A549 (cell line): ENCODE measurements around the gene GRM7. TPM values are rescaled to one million over a fixed set of nuclear protein-coding genes. Genes with fewer than 3 reads are reported as not detected.

Experiments used
- ATAC-seq, 2 experiments: fragments of 200-7000 bp in 1 of 2; fragments of >200 bp in 1 of 2; cut with Nextera tagmentation in 1 of 2; cut with Tn5 transposase in 1 of 2; 3 replicates each; pipeline versions ENCODE4 v1.8.0 to v1.9.1; 2018 to 2020; ENCODE audit warnings: mild to moderate bottlenecking in 1 of 2, moderate library complexity in 1 of 2
- CTCF ChIA-PET: fragments of 300-600 bp; sonication (Branson Sonifier 250); formaldehyde crosslinking; extraction: SDS; loops from one replicate; lab custom pipeline; 2021; ENCODE audit warnings: antibody characterized with exemption, inconsistent platforms; lab: Yijun Ruan, JAX
- POLR2A ChIA-PET: fragments of 350-600 bp; formaldehyde crosslinking; extraction: SDS; loops from one replicate; lab custom pipeline; 2021; ENCODE audit warnings: antibody characterized with exemption, inconsistent platforms; lab: Yijun Ruan, JAX
- DNase-seq, 2 experiments: peaks; one replicate each; pipeline versions ENCODE4 v3.0.0 to v3.0.0-alpha.2; 2011 to 2016; ENCODE audit warnings: low read depth in 1 of 2, low spot score in 1 of 2
- FAIRE-seq: peaks from 2 replicates; lab custom pipeline; 2011; peaks lifted over from hg19 to GRCh38; lab: Jason Lieb, UNC
- H3K27ac ChIP-seq, 2 experiments: fragments of >200 bp; sonication (Bioruptor Twin); formaldehyde crosslinking; 3 replicates each; pipeline ENCODE4 v1.5.1; 2016 to 2017
- H3K4me1 ChIP-seq: fragments of >200 bp; sonication (Bioruptor Twin); formaldehyde crosslinking; 3 replicates; pipeline ENCODE4 v1.6.1; 2016
- H3K4me2 ChIP-seq: fragments of >200 bp; sonication (Bioruptor Twin); formaldehyde crosslinking; 3 replicates; pipeline ENCODE4 v1.6.1; 2016
- H3K4me3 ChIP-seq: fragments of >200 bp; sonication (Bioruptor Twin); formaldehyde crosslinking; 3 replicates; pipeline ENCODE4 v1.5.1; 2016
- H3K9me3 ChIP-seq: fragments of >200 bp; sonication (Bioruptor Twin); formaldehyde crosslinking; 3 replicates; pipeline ENCODE4 v1.6.1; 2016
- FOXS1 ChIP-seq: fragments of 250-450 bp; sonication (Bioruptor Pico); IDR thresholded peaks from 2 replicates; pipeline ENCODE4 v1.5.0; 2020; ENCODE audit warnings: mild to moderate bottlenecking, moderate library complexity
- GATA3 ChIP-seq: IDR thresholded peaks from 2 replicates; pipeline ENCODE4 v1.6.1; 2012; ENCODE audit warnings: borderline replicate concordance
- HOXB5 ChIP-seq: fragments of 250-450 bp; sonication (Bioruptor Pico); IDR thresholded peaks from 2 replicates; pipeline ENCODE4 v1.5.0; 2020; ENCODE audit warnings: mild to moderate bottlenecking, moderate library complexity
- JUN ChIP-seq, 2 experiments: fragments of >200 bp; sonication (Bioruptor Twin); formaldehyde crosslinking; IDR thresholded peaks; 2 replicates in 1 of 2; 3 replicates in 1 of 2; pipeline ENCODE4 v1.6.1; 2016 to 2017
- MAFK ChIP-seq: fragments of 450-650 bp; IDR thresholded peaks from 2 replicates; pipeline ENCODE4 v1.6.1; 2014; ENCODE audit not compliant: partially characterized antibody
- MAZ ChIP-seq: fragments of 150-350 bp; IDR thresholded peaks from 2 replicates; pipeline ENCODE4 v1.6.1; 2014; ENCODE audit warnings: antibody characterized with exemption, low read depth, low read length, borderline replicate concordance
- NFE2L2 ChIP-seq: fragments of 150-350 bp; conservative IDR thresholded peaks from 2 replicates; pipeline ENCODE4 v1.6.1; 2014; ENCODE audit warnings: low read length
- NR3C1 ChIP-seq: fragments of >200 bp; sonication (Bioruptor Twin); formaldehyde crosslinking; IDR thresholded peaks from 3 replicates; pipeline ENCODE4 v1.6.1; 2017
- PHF8 ChIP-seq: fragments of 200-600 bp; sonication (generic); IDR thresholded peaks from 2 replicates; pipeline ENCODE4 v1.6.1; 2016; ENCODE audit warnings: low read depth, mild to moderate bottlenecking, antibody characterized with exemption, moderate library complexity, borderline replicate concordance
- POLR2A ChIP-seq: IDR thresholded peaks from 2 replicates; pipeline ENCODE4 v1.6.1; 2012; ENCODE audit warnings: mild to moderate bottlenecking, low read length
- RCOR1 ChIP-seq: fragments of 150-350 bp; IDR thresholded peaks from 2 replicates; pipeline ENCODE4 v1.6.1; 2014; ENCODE audit warnings: antibody characterized with exemption, low read length, low read depth
- RFX5 ChIP-seq: fragments of 450-650 bp; IDR thresholded peaks from 2 replicates; pipeline ENCODE4 v1.7.1; 2014; ENCODE audit warnings: antibody characterized with exemption, mild to moderate bottlenecking, moderate library complexity
- SMC3 ChIP-seq: fragments of >200 bp; sonication (Bioruptor Twin); formaldehyde crosslinking; IDR thresholded peaks from 3 replicates; pipeline ENCODE4 v1.6.1; 2018; ENCODE audit warnings: inconsistent platforms
- TP53 ChIP-seq: fragments of 250-450 bp; sonication (Bioruptor Pico); IDR thresholded peaks from 2 replicates; pipeline ENCODE4 v1.5.0; 2021; ENCODE audit warnings: mild to moderate bottlenecking, moderate library complexity
- WGBS: methylation state at CpG from one replicate; pipeline ENCODE4 v1.1.6; 2017; ENCODE audit errors: missing lambda C conversion rate; 5-methylcytosine and 5-hydroxymethylcytosine counted together
- polyA plus RNA-seq, 4 experiments: library from polyadenylated mRNA; depleted of rRNA in 3 of 4; stranded (reverse); fragments of >200 nt; fragmentation: RNase III in 1 of 4; extraction: RNeasy Plus Mini Kit Qiagen cat#74134 plus additional on column Dnase treatment in 1 of 4; gene quantifications; 2 replicates in 3 of 4; 3 replicates in 1 of 4; pipeline ENCODE4 v1.2.3, GENCODE V29; 2011 to 2017
- TF ChIP-seq, protein P1 (sequence below): fragments of 250-450 bp; sonication (Bioruptor Pico); IDR thresholded peaks from 2 replicates; pipeline ENCODE4 v1.5.0; 2020; ENCODE audit warnings: low read depth, mild to moderate bottlenecking, moderate library complexity
- TF ChIP-seq, protein P2 (sequence below): IDR thresholded peaks from 2 replicates; pipeline ENCODE4 v1.6.1; 2012
- TF ChIP-seq, protein P3 (sequence below): IDR thresholded peaks from 2 replicates; pipeline ENCODE4 v1.6.1; 2012; ENCODE audit warnings: low read depth, borderline replicate concordance
- TF ChIP-seq, protein P4 (sequence below): fragments of 150-350 bp; IDR thresholded peaks from 2 replicates; pipeline ENCODE4 v1.6.1; 2014; ENCODE audit warnings: low read depth, mild to moderate bottlenecking, low read length
- TF ChIP-seq, protein P5 (sequence below): fragments of >200 bp; sonication (Bioruptor Twin); formaldehyde crosslinking; IDR thresholded peaks from 2 replicates; pipeline ENCODE4 v1.6.1; 2016

Gene GRM7
- polyA plus RNA-seq, 2 of the 4 experiments (the other 2 are of a cell fraction), result not detected

DNA sequence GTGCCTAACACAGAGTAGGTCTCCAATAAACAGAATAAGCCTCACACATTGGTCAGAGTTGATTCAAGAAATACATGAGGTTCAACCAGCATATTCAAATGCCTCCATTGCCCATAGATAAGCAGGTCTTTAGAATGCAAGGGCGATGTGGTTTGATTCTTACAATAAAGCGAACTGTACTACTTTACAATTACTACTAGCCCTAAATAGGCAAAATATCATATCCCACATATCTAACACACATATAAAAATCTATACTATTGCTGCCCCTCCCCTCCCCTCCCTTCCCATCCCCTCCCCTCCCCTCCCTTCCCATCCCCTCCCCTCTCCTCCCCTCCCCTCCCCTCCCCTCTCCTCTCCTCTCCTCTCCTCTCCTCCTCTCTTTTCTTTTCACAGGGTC, 6.7 kb upstream of the GRM7 start:
- TF ChIP-seq FOXS1 (CRISPR knock-in tag), result no peak
- TF ChIP-seq PHF8, result no peak
- TF ChIP-seq GATA3, result no peak
- TF ChIP-seq, protein P1, sequence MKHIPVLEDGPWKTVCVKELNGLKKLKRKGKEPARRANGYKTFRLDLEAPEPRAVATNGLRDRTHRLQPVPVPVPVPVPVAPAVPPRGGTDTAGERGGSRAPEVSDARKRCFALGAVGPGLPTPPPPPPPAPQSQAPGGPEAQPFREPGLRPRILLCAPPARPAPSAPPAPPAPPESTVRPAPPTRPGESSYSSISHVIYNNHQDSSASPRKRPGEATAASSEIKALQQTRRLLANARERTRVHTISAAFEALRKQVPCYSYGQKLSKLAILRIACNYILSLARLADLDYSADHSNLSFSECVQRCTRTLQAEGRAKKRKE, result no peak
- no peak for TF ChIP-seq RCOR1
- no peak for TF ChIP-seq TP53 (CRISPR knock-in tag)
- no peak for TF ChIP-seq JUN (IDR thresholded peaks at IDR 0.05)
- TF ChIP-seq POLR2A, result no peak
- H3K9me3 ChIP-seq, result no peaks in the 10 kb centered on the region
- H3K4me2 ChIP-seq, result no peak overlapping the region
- WGBS, result 16% methylated on average over 2 of the region's 2 CpGs
- no peak for ATAC-seq
- no peak for DNase-seq
- H3K27ac ChIP-seq, result no peak overlapping the region
- no peak overlapping the region for H3K4me3 ChIP-seq
- CTCF ChIA-PET, result no interaction called here
- no peak for FAIRE-seq
- no peaks in the 10 kb centered on the region for H3K4me1 ChIP-seq
- POLR2A ChIA-PET, result no interaction called here

DNA sequence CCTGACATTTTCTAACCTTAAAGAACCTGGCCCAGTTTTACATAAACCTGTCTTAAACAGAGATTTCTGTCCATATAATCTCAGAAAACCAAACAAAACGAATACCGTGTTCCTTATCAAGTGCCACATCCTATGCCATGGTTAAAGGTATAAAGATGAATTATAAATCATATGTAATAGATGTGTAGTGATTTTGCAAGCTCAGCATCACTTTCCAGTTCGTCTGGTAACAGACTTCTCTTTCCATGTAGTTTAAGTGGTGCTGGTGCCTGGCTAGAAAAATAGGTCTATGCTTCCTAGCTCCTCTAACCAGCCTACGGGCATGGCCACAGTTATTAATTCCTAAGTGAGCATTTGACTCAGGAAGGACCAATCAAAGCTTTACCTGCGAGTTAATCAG, 3.4 kb upstream of the GRM7 start:
- 2% methylated on average over 5 of the region's 5 CpGs for WGBS
- CTCF ChIA-PET, result interaction anchor here (1.1 kb wide), 1 partner anchor 9 kb away, joined by 3 read pairs; no protein-coding TSS in a partner anchor
- ATAC-seq (no peak), DNase-seq (no peak), FAIRE-seq (no peak)
- POLR2A ChIA-PET, result no interaction called here
- no peaks in the 10 kb centered on the region for H3K4me1 ChIP-seq
- TF ChIP-seq, protein P2, sequence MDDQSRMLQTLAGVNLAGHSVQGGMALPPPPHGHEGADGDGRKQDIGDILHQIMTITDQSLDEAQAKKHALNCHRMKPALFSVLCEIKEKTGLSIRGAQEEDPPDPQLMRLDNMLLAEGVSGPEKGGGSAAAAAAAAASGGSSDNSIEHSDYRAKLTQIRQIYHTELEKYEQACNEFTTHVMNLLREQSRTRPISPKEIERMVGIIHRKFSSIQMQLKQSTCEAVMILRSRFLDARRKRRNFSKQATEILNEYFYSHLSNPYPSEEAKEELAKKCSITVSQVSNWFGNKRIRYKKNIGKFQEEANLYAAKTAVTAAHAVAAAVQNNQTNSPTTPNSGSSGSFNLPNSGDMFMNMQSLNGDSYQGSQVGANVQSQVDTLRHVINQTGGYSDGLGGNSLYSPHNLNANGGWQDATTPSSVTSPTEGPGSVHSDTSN, result no peak
- TF ChIP-seq MAFK, result peak; percentile 63
- H3K4me2 ChIP-seq, result no peak overlapping the region
- H3K4me3 ChIP-seq, result no peak overlapping the region
- H3K27ac ChIP-seq, result no peak overlapping the region
- H3K9me3 ChIP-seq, result no peaks in the 10 kb centered on the region

DNA sequence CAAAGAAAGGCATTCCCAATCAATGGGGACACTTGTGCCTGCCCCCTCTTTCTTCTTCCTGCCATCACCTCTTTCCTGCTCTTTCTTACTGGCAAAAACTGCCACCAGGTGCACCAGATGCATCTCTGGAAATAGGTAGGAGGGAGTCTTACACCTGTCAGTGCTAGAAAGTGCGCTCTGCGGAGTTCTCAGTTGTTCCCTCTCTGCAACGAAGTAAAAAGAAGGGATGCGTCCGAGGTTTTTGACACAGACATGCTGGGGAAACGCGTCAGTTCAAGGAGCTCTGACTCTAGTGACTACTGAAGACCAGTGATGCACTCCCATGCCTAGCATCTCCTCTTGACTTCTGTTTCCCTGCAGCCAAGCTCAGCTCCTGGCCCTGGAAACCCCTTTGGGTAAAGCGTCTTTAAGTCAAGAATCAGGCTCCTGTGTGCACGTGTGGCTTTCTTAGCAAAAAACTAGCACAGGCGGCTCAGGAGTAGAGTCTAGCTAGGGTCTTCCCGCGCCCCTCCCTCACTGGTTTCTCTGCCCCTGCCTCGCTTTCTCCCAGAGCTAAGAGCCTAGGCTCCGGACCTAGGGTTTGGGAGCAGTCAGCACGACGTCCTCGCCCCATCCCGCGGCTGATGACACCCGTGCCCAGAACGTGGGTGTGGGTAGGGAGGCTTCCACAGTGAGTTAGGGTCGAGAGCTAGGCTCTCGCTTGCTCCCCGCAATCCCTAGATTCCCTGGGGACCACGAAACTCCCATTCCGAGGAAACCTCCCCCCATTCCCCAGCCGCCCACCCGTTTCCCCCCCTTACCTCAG, 564 bp upstream of the GRM7 start:
- no peak for FAIRE-seq
- TF ChIP-seq NFE2L2 (no peak), MAZ (no peak), SMC3 (no peak), RFX5 (no peak), HOXB5 (no peak), NR3C1 (no peak)
- TF ChIP-seq, protein P3, sequence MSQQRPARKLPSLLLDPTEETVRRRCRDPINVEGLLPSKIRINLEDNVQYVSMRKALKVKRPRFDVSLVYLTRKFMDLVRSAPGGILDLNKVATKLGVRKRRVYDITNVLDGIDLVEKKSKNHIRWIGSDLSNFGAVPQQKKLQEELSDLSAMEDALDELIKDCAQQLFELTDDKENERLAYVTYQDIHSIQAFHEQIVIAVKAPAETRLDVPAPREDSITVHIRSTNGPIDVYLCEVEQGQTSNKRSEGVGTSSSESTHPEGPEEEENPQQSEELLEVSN, result no peak
- TF ChIP-seq, protein P4, sequence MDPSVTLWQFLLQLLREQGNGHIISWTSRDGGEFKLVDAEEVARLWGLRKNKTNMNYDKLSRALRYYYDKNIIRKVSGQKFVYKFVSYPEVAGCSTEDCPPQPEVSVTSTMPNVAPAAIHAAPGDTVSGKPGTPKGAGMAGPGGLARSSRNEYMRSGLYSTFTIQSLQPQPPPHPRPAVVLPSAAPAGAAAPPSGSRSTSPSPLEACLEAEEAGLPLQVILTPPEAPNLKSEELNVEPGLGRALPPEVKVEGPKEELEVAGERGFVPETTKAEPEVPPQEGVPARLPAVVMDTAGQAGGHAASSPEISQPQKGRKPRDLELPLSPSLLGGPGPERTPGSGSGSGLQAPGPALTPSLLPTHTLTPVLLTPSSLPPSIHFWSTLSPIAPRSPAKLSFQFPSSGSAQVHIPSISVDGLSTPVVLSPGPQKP, result no peak
- TF ChIP-seq, protein P5, sequence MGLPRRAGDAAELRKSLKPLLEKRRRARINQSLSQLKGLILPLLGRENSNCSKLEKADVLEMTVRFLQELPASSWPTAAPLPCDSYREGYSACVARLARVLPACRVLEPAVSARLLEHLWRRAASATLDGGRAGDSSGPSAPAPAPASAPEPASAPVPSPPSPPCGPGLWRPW, result no peak
- Histone ChIP-seq H3K4me2 (no peak overlapping the region), H3K27ac (no peak overlapping the region), H3K4me1 (no peaks in the 10 kb centered on the region), H3K4me3 (no peak overlapping the region), H3K9me3 (no peaks in the 10 kb centered on the region)
- ChIA-PET CTCF (no interaction called here), POLR2A (no interaction called here)
- WGBS, result 14% methylated on average over 13 of the region's 28 CpGs
- no peak for ATAC-seq
- DNase-seq, result no peak
